ENCODE results near the gene TRPM1.

TRPM1 gene

DNA sequence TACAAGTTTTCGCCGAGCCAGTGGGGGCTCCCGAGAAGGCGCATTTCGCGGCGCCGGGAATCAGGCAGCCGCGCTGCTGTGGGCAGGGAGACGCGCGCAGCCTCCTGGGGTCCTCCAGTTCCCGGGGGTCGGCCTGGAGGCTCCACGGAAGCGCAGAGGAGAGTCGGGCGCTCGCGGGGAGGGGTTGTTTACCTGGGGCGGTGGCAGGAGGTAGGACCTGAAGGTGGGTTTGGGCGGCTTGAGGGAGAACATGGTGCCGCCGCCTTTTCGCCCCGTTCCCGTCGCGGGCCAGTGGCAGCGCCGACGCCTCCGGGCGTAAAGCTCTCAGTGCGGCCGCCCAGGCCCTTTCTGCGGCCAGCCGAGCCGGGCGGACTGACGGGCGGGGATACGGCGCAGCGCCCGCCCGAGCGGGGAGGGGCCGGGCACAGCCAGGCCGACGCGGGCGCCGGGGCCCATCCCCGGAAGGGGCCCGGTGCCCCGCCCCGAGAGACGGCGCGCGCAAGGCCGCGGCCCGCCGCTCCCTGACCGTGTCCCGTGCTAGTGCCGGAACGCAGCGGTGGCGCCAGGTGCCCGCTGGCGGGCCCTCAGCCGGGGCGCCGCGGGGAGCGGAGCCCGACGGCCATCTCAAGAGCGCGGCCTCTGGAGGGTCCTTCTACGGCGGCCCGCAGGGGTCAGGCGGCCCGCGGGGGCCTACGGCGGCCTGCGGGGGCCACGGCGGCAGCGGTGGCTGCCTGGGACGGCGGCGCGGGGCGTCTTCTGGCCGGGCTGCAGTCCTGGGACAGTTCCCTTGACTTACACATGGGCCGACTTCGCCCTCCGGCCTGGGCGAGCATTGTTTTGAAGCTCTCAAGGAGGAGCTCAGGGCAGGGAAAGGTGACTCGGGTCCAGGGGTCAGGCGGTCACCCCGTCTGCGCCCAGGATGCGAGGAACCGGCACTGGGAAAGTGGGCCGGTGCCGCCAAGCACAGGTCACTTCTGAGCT, 110.0 kb downstream of the TRPM1 start, which contains the start of gene MTMR10:
Gene MTMR10, minus strand, starts transcription at position 374 of the 981 bp plus-strand sequence. Its CDS starts 122 bp downstream, at position 252.
- Mint-ChIP-seq H3K4me3 (peak within 1 kb of the TSS; percentile 96), H3K9me3 (no peaks in the 10 kb centered on the region), H3K4me1 (peaks cover 33% of the 10 kb centered on the region), H3K36me3 (peaks cover 19% of the 10 kb centered on the region), H3K27ac (peak within 1 kb of the TSS; percentile 94), H3K27me3 (peaks cover 6% of the 10 kb centered on the region)
- CTCF ChIA-PET = interaction anchor here (0.6 to 1.7 kb wide), 3 partner anchors 9 to 138 kb away, joined by 3 read pairs; no protein-coding TSS in a partner anchor
- peak; percentile 79 for DNase-seq

DNA sequence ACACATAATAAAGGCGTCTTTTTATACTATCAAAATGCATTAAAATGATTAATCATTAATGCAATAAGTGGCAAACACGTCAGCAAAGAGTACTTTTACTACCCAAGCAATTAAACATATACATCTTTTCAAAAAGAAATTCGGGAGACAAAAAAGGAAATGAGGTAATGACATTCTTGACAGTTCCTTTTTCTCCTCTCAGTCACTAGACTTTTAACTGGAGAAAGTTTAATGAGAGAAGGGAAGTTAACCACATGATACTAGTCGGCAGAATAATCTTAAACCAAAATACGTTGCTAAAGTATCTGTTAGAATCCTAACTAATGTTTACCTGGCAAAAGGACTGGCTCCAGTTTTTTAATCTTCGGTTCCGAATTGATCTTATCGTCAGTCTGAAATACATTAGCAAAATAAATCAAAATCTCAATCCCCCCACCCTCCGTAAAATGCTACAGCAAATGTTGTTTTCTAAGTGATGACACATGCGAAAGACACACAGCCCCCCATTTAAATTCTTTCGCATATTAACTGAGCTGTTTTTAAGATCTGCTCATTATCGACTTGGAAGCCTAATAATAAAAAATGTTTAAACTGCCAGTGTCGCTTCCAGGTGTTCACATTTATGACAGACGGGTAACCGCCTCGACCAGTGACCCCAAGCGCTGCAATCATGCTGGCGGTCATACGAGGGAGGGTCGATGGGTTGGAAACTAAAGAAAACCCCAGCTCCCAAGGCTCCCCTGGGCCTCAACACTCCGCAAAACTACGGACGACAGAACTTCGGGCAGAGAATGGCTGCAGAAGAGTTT, 110.9 kb downstream of the TRPM1 start:
- Mint-ChIP-seq H3K36me3 (peaks cover 20% of the 10 kb centered on the region), H3K4me1 (peaks cover 35% of the 10 kb centered on the region), H3K4me3 (peak overlapping the region; percentile 96), H3K27ac (peak overlapping the region; percentile 94), H3K27me3 (peaks cover 6% of the 10 kb centered on the region), H3K9me3 (no peaks in the 10 kb centered on the region)
- CTCF ChIA-PET = interaction anchor here (0.6 to 1.7 kb wide), 3 partner anchors 9 to 139 kb away, joined by 3 read pairs; no protein-coding TSS in a partner anchor
- no peak for DNase-seq

DNA sequence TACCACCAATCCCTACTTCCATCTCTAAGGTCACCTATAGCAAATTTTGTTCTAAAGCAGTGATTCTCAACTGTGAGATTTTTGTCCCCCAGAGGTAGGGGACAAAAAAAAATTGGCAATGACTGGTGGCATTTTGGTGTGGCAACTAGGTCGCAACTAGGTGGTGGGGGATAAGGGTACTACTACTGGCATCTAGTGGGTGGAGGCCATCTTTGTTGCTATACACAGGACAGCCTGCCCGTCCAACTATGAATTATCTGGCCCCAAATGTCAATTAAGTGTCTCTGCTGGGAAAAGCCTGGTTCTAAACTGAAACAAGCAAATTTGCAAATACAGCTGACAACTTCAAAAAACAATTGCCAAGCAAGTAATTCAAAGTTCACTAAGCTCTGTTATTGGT, 111.5 kb downstream of the TRPM1 start:
- Mint-ChIP-seq H3K27me3 (peaks cover 3% of the 10 kb centered on the region), H3K9me3 (no peaks in the 10 kb centered on the region), H3K4me1 (peaks cover 41% of the 10 kb centered on the region), H3K4me3 (peak overlapping the region; percentile 96), H3K27ac (peak overlapping the region; percentile 94), H3K36me3 (peaks cover 26% of the 10 kb centered on the region)
- no peak for DNase-seq
- CTCF ChIA-PET = interaction anchor here (1.5 kb wide), 1 partner anchor 21 kb away, joined by 3 read pairs; no protein-coding TSS in a partner anchor

GRCh38 chr15:30985081-30985531, 116.4 kb downstream of the TRPM1 start:
- Mint-ChIP-seq H3K36me3 (peaks cover 49% of the 10 kb centered on the region), H3K4me1 (peaks cover 48% of the 10 kb centered on the region), H3K4me3 (no peak overlapping the region), H3K9me3 (no peaks in the 10 kb centered on the region), H3K27ac (no peak overlapping the region), H3K27me3 (no peaks in the 10 kb centered on the region)
- CTCF ChIA-PET = no interaction called here
- DNase-seq = no peak

- Mint-ChIP-seq H3K36me3 (peaks cover 51% of the 10 kb centered on the region), H3K4me1 (peaks cover 49% of the 10 kb centered on the region)
Observed at GRCh38 chr15:30984542-30984941, 117.0 kb downstream of the TRPM1 start.

GRCh38 chr15:30984118-30984517, 117.4 kb downstream of the TRPM1 start:
- CTCF ChIA-PET = no interaction called here
- peaks cover 53% of the 10 kb centered on the region for H3K4me1 Mint-ChIP-seq
- peaks cover 54% of the 10 kb centered on the region for H3K36me3 Mint-ChIP-seq
- H3K4me3 Mint-ChIP-seq = no peak overlapping the region
- H3K9me3 Mint-ChIP-seq = no peaks in the 10 kb centered on the region
- no peaks in the 10 kb centered on the region for H3K27me3 Mint-ChIP-seq
- no peak for DNase-seq
- no peak overlapping the region for H3K27ac Mint-ChIP-seq

More at GRCh38 chr15:30984542-30984941, 117.0 kb downstream of the TRPM1 start:
- Mint-ChIP-seq H3K27ac (no peak overlapping the region), H3K27me3 (no peaks in the 10 kb centered on the region), H3K9me3 (no peaks in the 10 kb centered on the region), H3K4me3 (no peak overlapping the region)
- CTCF ChIA-PET = no interaction called here
- DNase-seq = no peak

DNA sequence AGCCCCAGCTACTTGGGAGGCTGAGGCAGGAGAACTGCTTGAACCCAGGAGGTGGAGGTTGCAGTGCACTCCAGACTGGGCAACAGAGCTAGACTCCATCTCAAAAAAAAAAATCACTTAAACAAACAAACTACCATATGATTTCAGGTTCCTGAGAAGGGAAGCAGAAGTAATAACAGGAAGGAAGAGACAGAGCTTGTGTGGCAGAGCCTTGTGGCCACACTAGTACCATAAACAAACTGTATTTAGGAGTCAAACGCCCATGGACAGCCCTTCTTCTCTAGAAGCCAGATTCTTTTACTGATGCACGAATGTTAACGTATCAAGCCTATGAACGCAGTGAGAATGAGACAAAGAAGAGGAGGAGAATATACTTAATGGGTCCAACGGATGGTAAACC, 122.1 kb downstream of the TRPM1 start:
- Mint-ChIP-seq H3K36me3 (peaks cover 49% of the 10 kb centered on the region), H3K27ac (no peak overlapping the region), H3K4me1 (peaks cover 33% of the 10 kb centered on the region), H3K4me3 (no peak overlapping the region), H3K9me3 (no peaks in the 10 kb centered on the region), H3K27me3 (no peaks in the 10 kb centered on the region)
- no peak for DNase-seq
- CTCF ChIA-PET = interaction anchor here (1.0 kb wide), 1 partner anchor 218 kb away, joined by 3 read pairs; no protein-coding TSS in a partner anchor

DNA sequence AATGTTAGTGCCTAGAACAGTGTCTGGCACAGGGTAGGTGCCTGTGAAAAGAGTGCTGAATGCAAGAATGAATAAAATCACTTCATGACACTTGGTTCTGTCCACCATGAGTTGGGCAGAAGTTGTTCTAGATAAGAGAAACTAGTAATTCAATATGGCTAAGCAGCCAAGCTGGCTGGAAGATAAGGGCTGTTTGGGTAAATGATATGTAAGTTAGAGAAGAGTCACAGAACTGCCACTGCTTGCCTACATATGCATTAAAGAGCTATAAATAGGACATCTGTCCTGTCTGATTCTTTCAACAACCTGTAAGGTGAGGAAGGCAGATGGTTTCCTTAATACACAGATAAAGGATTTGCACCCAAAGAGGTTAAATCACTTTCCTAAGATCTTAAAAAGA, 123.2 kb downstream of the TRPM1 start:
- peaks cover 27% of the 10 kb centered on the region for H3K4me1 Mint-ChIP-seq
- H3K4me3 Mint-ChIP-seq = no peak overlapping the region
- H3K9me3 Mint-ChIP-seq = no peaks in the 10 kb centered on the region
- no peak overlapping the region for H3K27ac Mint-ChIP-seq
- CTCF ChIA-PET = no interaction called here
- DNase-seq = no peak
- no peaks in the 10 kb centered on the region for H3K27me3 Mint-ChIP-seq
- H3K36me3 Mint-ChIP-seq = peaks cover 51% of the 10 kb centered on the region

DNA sequence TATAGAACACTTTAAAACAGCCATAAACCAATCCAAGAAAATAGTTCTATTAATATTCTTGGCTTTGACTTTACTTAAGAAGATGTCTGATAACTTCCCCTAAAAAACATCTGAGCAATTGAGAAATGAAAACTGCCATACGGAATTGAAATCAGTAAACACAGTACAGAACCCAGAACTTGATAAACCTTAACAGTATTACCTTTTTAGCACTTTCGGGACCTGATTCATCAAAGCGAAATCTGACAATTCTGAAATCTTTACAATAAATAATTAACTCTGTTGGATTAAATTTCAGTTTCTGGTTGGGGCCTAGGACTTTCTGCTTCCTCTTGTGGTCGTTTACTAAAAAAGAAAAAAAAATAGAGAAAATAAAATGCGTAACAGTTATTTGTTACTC, 127.4 kb downstream of the TRPM1 start:
- Mint-ChIP-seq H3K4me3 (no peak overlapping the region), H3K27me3 (no peaks in the 10 kb centered on the region), H3K27ac (no peak overlapping the region), H3K4me1 (peaks cover 22% of the 10 kb centered on the region), H3K36me3 (peaks cover 54% of the 10 kb centered on the region), H3K9me3 (no peaks in the 10 kb centered on the region)
- CTCF ChIA-PET = no interaction called here
- DNase-seq = no peak

DNA sequence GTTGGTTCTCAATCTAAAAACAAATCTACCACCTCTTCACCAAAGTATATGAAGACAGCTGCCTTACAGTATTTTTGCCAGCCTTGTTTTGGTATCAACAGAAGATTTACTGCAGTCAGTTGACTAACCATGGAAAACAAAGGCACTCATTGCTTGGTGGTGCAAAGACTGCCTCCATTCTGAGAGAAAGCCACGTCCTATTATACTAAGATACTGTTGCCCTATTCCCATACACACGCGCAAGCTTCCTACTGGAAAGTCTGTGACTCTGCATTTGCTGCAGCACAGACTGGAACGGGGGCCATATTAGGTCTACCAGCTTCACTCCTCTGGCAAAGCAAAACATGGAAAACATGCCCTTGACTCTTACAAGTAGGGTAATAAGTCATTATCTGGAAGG, 128.1 kb downstream of the TRPM1 start:
- H3K4me1 Mint-ChIP-seq = peaks cover 19% of the 10 kb centered on the region
- H3K36me3 Mint-ChIP-seq = peaks cover 50% of the 10 kb centered on the region
- no peaks in the 10 kb centered on the region for H3K27me3 Mint-ChIP-seq
- CTCF ChIA-PET = no interaction called here
- no peaks in the 10 kb centered on the region for H3K9me3 Mint-ChIP-seq
- no peak overlapping the region for H3K4me3 Mint-ChIP-seq
- no peak for DNase-seq
- no peak overlapping the region for H3K27ac Mint-ChIP-seq

DNA sequence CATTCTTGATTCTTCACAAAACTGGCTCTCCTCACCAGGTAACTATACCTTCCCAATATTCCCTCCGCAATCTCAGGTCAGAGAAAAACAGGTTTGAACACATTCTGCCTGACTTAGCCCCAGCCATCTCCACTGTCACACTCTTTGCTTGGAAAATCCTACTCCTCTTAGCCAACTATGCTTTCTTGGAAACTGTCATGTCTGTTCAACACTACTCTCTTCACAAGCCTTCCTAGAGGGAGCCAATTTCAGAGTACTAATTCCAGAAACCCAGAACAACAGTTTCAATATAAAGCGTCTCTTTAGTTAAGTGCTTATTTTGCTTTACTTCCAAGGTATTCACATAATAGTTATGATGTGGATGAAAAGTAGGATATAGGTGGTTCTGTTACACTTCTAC, 131.8 kb downstream of the TRPM1 start:
- Mint-ChIP-seq H3K4me1 (peaks cover 22% of the 10 kb centered on the region), H3K4me3 (no peak overlapping the region), H3K27me3 (no peaks in the 10 kb centered on the region), H3K9me3 (no peaks in the 10 kb centered on the region), H3K27ac (no peak overlapping the region), H3K36me3 (peaks cover 50% of the 10 kb centered on the region)
- CTCF ChIA-PET = interaction anchor here (3.4 kb wide), 1 partner anchor 160 kb away, joined by 13 read pairs; no protein-coding TSS in a partner anchor
- DNase-seq = no peak

DNA sequence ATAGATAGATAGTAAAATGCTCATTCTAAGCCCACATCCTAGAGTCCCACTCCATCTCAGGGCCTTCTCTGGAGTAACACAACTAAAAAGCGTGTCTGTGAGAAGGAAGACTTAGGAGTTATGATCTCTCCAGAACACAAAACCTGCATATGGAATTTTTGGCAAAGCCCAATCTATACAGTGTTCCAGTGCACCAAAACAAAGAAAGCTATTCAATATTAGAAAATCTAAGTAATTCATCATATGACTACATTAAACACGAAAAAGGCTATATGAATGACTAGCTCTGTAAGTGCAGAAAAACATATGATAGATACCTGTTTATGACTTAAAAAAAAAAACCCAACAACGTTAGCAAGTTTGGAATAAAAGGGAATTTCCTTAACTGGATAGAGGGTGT, 137.8 kb downstream of the TRPM1 start:
- no peak for DNase-seq
- Mint-ChIP-seq H3K4me1 (peaks cover 23% of the 10 kb centered on the region), H3K27me3 (no peaks in the 10 kb centered on the region), H3K27ac (no peak overlapping the region), H3K9me3 (no peaks in the 10 kb centered on the region), H3K36me3 (peaks cover 37% of the 10 kb centered on the region), H3K4me3 (no peak overlapping the region)
- CTCF ChIA-PET = interaction anchor here (0.7 kb wide), 1 partner anchor 351 kb away, joined by 3 read pairs; no protein-coding TSS in a partner anchor

DNA sequence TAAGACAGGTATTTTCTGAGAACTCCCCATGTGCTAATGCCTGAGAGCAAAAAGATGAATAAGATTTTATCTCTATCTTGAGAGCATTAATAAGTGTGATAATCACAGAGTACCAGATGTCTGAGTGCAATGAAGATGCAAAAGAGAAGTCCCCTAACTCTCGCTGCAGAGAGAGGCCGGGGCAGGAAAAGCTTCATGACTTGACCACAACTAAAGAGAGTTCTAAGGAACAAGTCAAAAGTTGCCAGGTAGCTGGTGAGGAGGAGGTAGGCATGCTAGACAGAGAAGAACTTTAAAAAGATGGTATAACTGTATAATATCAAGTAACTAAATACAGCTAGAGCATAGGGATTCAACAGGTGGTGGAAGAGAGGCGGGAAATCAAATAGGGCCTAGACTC, 138.9 kb downstream of the TRPM1 start:
- H3K36me3 Mint-ChIP-seq = peaks cover 43% of the 10 kb centered on the region
- no peak overlapping the region for H3K4me3 Mint-ChIP-seq
- H3K9me3 Mint-ChIP-seq = no peaks in the 10 kb centered on the region
- peak overlapping the region; percentile 6 for H3K27ac Mint-ChIP-seq
- no peaks in the 10 kb centered on the region for H3K27me3 Mint-ChIP-seq
- DNase-seq = no peak
- peaks cover 21% of the 10 kb centered on the region for H3K4me1 Mint-ChIP-seq
- CTCF ChIA-PET = interaction anchor here (1.8 kb wide), 1 partner anchor 166 kb away, joined by 7 read pairs; no protein-coding TSS in a partner anchor

GRCh38 chr15:30962079-30962478, 139.4 kb downstream of the TRPM1 start:
- no peak for DNase-seq
- Mint-ChIP-seq H3K4me3 (no peak overlapping the region), H3K9me3 (no peaks in the 10 kb centered on the region), H3K27me3 (no peaks in the 10 kb centered on the region), H3K36me3 (peaks cover 49% of the 10 kb centered on the region), H3K27ac (no peak overlapping the region), H3K4me1 (peaks cover 17% of the 10 kb centered on the region)
- CTCF ChIA-PET = interaction anchor here (1.8 kb wide), 1 partner anchor 167 kb away, joined by 7 read pairs; no protein-coding TSS in a partner anchor
